ENCODE measurements around the gene CCDC80.
"Not testable (repeated sequence)": the region's sequence is repeated elsewhere in the genome, so short reads cannot be mapped to it uniquely, and the experiment has no call there.

Gene CCDC80

GRCh38 chr3:112665009-112665408 lies 24.1 kb upstream of the CCDC80 start:
- not testable (repeated sequence) for DNase-seq (ENCODE audit: low spot score)

GRCh38 chr3:112656043-112656442 lies 15.1 kb upstream of the CCDC80 start:
- DNase-seq (ENCODE audit: low spot score): no peak

GRCh38 chr3:112654979-112655378 lies 14.0 kb upstream of the CCDC80 start:
- no peak for DNase-seq (ENCODE audit: low spot score)

GRCh38 chr3:112654492-112654891 lies 13.5 kb upstream of the CCDC80 start:
- DNase-seq (ENCODE audit: low spot score): no peak

GRCh38 chr3:112653881-112654300 lies 12.9 kb upstream of the CCDC80 start:
- no peak for DNase-seq (ENCODE audit: low spot score)

- DNase-seq (ENCODE audit: low spot score): no peak
These were observed 12.4 kb upstream of the CCDC80 start for GRCh38 chr3:112653209-112653871.

- no peak for DNase-seq (ENCODE audit: low spot score)
These were observed 10.6 kb upstream of the CCDC80 start for GRCh38 chr3:112651516-112651915.

GRCh38 chr3:112651071-112651470 lies 10.1 kb upstream of the CCDC80 start:
- no peak for DNase-seq (ENCODE audit: low spot score)

GRCh38 chr3:112650482-112650881 lies 9.5 kb upstream of the CCDC80 start:
- DNase-seq (ENCODE audit: low spot score): no peak

GRCh38 chr3:112649478-112649735 lies 8.5 kb upstream of the CCDC80 start:
- DNase-seq (ENCODE audit: low spot score): no peak

GRCh38 chr3:112647122-112647521 lies 6.2 kb upstream of the CCDC80 start:
- DNase-seq (ENCODE audit: low spot score): no peak

- no peak for DNase-seq (ENCODE audit: low spot score)
These were observed 5.7 kb upstream of the CCDC80 start for GRCh38 chr3:112646623-112647022.

GRCh38 chr3:112644453-112644852 lies 3.5 kb upstream of the CCDC80 start:
- DNase-seq (ENCODE audit: low spot score): no peak

GRCh38 chr3:112643621-112644240 lies 2.8 kb upstream of the CCDC80 start:
- DNase-seq (ENCODE audit: low spot score): no peak

GRCh38 chr3:112642912-112643506 lies 2.1 kb upstream of the CCDC80 start:
- DNase-seq (ENCODE audit: low spot score): peak; percentile 78

- DNase-seq (ENCODE audit: low spot score): no peak
These were observed 540 bp downstream of the CCDC80 start for GRCh38 chr3:112640276-112640929.

GRCh38 chr3:112639455-112640225 lies 1.3 kb downstream of the CCDC80 start:
- DNase-seq (ENCODE audit: low spot score): no peak

GRCh38 chr3:112638327-112639020 lies 2.5 kb downstream of the CCDC80 start:
- DNase-seq (ENCODE audit: low spot score): no peak

GRCh38 chr3:112637700-112638099 lies 3.2 kb downstream of the CCDC80 start:
- no peak for DNase-seq (ENCODE audit: low spot score)

GRCh38 chr3:112635674-112636073 lies 5.3 kb downstream of the CCDC80 start:
- DNase-seq (ENCODE audit: low spot score): no peak

- DNase-seq (ENCODE audit: low spot score): no peak
These were observed 6.0 kb downstream of the CCDC80 start for GRCh38 chr3:112634786-112635541.

Data from germinal center (tissue), 1 donor.